GM21367 (cell line): ENCODE measurements around the gene GTPBP6.
"Not testable (repeated sequence)": the region's sequence is repeated elsewhere in the genome, so short reads cannot be mapped to it uniquely, and the experiment has no call there.

Source experiments
- ATAC-seq: cut with Tn5 transposase; IDR thresholded peaks from one replicate; pipeline ENCODE4 v1.9.1; 2021; ENCODE audit not compliant: unreplicated experiment

Gene GTPBP6

GRCh38 chrX:292900-293897 lies 25.4 kb downstream of the GTPBP6 start:
- ATAC-seq: no peak

- ATAC-seq: no peak
Measured at GRCh38 chrX:291411-291901, 27.1 kb downstream of the GTPBP6 start.

- no peak for ATAC-seq
Measured at GRCh38 chrX:290476-291166, 28.0 kb downstream of the GTPBP6 start.

GRCh38 chrX:288561-288991 lies 30.0 kb downstream of the GTPBP6 start:
- ATAC-seq: no peak

GRCh38 chrX:287670-288069 lies 30.9 kb downstream of the GTPBP6 start:
- no peak for ATAC-seq

- no peak for ATAC-seq
Measured at GRCh38 chrX:285076-285677, 33.4 kb downstream of the GTPBP6 start.

GRCh38 chrX:283115-283845 lies 35.3 kb downstream of the GTPBP6 start:
- ATAC-seq: peak; percentile 99

- ATAC-seq: not testable (repeated sequence)
Measured at GRCh38 chrX:282000-282681, 36.5 kb downstream of the GTPBP6 start.

GRCh38 chrX:281166-281999 lies 37.2 kb downstream of the GTPBP6 start, which contains the start of gene PLCXD1:
TSS of gene PLCXD1 (plus strand) at chrX:281381. CDS start at chrX:284188, 2,807 bp downstream.
- no peak for ATAC-seq

GRCh38 chrX:280722-281121 lies 37.9 kb downstream of the GTPBP6 start:
- not testable (repeated sequence) for ATAC-seq

- not testable (repeated sequence) for ATAC-seq
Measured at GRCh38 chrX:279757-280604, 38.6 kb downstream of the GTPBP6 start.

GRCh38 chrX:276581-277201 lies 41.9 kb downstream of the GTPBP6 start:
- peak; percentile 4 for ATAC-seq

- ATAC-seq: peak; percentile 74
Measured at GRCh38 chrX:275967-276580, 42.5 kb downstream of the GTPBP6 start.

- ATAC-seq: peak; percentile 16
Measured at GRCh38 chrX:275476-275966, 43.1 kb downstream of the GTPBP6 start.

- ATAC-seq: no peak
Measured at GRCh38 chrX:274904-275475, 43.6 kb downstream of the GTPBP6 start.

GRCh38 chrX:270848-271367 lies 47.7 kb downstream of the GTPBP6 start:
- no peak for ATAC-seq
